ENCODE results near the gene PGLYRP1.

DNA sequence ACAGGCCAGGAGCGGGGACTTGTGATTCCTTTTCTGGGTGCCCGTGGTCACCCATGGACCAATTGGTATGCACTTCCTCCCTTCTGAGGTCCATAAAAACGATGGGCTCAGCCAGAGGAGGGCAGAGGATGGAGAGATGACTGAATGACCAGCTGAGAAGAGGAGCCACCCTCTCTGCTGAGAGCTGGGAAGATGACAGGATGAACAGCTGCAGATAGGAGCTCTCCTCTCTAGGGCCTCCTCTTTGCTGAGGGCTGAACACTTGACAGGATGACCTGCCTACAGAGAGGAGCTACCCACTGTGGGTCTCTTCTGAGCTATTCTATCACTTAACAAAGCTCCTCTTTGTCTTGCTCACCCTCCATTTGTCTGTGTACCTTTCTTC, 13.9 kb upstream of the PGLYRP1 start:
- TF ChIP-seq, protein P1, sequence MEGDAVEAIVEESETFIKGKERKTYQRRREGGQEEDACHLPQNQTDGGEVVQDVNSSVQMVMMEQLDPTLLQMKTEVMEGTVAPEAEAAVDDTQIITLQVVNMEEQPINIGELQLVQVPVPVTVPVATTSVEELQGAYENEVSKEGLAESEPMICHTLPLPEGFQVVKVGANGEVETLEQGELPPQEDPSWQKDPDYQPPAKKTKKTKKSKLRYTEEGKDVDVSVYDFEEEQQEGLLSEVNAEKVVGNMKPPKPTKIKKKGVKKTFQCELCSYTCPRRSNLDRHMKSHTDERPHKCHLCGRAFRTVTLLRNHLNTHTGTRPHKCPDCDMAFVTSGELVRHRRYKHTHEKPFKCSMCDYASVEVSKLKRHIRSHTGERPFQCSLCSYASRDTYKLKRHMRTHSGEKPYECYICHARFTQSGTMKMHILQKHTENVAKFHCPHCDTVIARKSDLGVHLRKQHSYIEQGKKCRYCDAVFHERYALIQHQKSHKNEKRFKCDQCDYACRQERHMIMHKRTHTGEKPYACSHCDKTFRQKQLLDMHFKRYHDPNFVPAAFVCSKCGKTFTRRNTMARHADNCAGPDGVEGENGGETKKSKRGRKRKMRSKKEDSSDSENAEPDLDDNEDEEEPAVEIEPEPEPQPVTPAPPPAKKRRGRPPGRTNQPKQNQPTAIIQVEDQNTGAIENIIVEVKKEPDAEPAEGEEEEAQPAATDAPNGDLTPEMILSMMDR (IDR thresholded peaks at IDR 0.05): no peak
- TF ChIP-seq, protein P2, sequence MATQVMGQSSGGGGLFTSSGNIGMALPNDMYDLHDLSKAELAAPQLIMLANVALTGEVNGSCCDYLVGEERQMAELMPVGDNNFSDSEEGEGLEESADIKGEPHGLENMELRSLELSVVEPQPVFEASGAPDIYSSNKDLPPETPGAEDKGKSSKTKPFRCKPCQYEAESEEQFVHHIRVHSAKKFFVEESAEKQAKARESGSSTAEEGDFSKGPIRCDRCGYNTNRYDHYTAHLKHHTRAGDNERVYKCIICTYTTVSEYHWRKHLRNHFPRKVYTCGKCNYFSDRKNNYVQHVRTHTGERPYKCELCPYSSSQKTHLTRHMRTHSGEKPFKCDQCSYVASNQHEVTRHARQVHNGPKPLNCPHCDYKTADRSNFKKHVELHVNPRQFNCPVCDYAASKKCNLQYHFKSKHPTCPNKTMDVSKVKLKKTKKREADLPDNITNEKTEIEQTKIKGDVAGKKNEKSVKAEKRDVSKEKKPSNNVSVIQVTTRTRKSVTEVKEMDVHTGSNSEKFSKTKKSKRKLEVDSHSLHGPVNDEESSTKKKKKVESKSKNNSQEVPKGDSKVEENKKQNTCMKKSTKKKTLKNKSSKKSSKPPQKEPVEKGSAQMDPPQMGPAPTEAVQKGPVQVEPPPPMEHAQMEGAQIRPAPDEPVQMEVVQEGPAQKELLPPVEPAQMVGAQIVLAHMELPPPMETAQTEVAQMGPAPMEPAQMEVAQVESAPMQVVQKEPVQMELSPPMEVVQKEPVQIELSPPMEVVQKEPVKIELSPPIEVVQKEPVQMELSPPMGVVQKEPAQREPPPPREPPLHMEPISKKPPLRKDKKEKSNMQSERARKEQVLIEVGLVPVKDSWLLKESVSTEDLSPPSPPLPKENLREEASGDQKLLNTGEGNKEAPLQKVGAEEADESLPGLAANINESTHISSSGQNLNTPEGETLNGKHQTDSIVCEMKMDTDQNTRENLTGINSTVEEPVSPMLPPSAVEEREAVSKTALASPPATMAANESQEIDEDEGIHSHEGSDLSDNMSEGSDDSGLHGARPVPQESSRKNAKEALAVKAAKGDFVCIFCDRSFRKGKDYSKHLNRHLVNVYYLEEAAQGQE (IDR thresholded peaks at IDR 0.05; ENCODE audit: insufficient read depth in 1 of 2, low read depth in 2 of 2, low read length in 1 of 2): no peak
- TF ChIP-seq SIN3A (IDR thresholded peaks at IDR 0.05; ENCODE audit: borderline replicate concordance, insufficient read depth, low read depth, low read length): no peak
- no peak for TF ChIP-seq POLR2AphosphoS5 (IDR thresholded peaks at IDR 0.05; ENCODE audit: low read depth, low read length)
